Stimulated activated CD4-positive, alpha-beta T cell treated with anti-CD3 and anti-CD28 coated beads, Interleukin-2, amount 100 ng/mL, for 24 hours (primary cell): ENCODE results near the gene C15orf39.
A peak's percentile ranks its signal among the peaks of the same experiment; 100 is the strongest.
"Not testable (repeated sequence)": the region's sequence is repeated elsewhere in the genome, so short reads cannot be mapped to it uniquely, and the experiment has no call there.

Source experiments
- DNase-seq, 2 donors: peaks; one replicate each; pipeline ENCODE4 v3.0.0-alpha.2; 2020

Gene C15orf39

DNA sequence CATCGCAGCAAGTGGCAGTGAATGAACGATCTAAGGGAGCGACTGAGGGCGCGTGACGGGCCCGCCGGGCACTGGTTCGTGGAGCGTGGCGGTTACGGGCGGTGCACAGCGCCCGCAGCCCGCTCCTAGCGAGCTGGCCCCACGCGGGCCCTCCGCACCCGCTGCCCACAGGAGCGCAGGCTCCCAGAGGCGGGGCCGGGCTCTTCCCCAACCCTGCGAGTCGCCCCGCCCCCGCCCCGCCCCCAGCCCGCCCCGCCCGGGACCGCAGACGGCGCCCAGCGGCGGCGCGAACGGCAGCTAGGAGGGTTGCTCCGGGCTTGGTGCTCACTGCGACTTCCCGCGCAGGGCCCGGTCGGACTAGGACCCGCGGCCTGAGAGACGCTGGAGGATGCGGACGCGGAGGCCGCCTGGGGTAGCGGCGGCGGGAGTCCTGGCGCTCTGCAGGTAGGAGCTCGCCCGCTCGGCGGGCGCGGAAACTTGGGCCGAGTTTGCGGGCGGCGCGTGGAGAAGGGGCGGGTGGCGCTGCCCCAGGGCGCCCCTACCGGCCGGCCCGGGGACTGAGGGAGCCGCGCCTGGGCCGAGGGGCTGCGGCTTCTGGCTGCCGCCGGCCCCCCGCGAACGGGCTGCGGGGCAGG is at the start of gene C15orf39:
C15orf39 (plus strand) TSS at position 267 of the 635 bp plus-strand sequence. CDS start 4,167 bp downstream, outside the sequence.
- peak; percentile 76 to 80 for DNase-seq

DNA sequence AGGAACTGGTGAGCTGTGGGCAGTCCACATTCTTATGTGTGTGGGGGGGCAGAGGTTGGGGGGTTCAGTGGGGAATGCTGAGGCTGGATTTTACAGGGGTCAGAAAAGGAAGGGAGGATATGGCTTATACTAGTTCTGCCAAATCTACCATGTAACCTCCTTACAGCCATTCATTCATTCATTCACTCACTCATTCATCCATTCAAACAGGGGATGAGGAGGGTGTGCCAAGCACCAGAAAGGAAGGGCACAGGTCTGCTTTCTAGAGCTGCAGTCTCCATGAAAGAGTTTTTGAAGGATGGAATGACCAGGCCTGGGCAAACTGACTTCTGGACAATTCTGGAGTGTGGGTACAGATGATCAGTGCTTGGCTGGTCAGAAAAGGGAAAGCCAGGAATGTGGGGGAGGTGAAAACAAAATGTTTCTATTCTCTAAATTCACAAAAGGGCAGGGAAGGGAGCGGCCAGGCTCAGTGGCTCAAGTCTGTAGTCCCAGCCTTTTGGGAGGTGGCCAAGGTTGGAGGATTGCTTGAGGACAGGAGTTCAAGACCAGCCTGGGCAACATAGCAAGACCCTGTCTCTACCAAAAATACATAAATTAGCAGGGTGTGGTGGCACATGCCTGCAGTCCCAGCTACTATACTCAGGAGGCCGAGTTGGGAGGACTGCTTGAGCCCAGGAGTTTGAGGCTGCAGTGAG is 49.2 kb upstream of the C15orf39 start:
- no peak for DNase-seq

DNA sequence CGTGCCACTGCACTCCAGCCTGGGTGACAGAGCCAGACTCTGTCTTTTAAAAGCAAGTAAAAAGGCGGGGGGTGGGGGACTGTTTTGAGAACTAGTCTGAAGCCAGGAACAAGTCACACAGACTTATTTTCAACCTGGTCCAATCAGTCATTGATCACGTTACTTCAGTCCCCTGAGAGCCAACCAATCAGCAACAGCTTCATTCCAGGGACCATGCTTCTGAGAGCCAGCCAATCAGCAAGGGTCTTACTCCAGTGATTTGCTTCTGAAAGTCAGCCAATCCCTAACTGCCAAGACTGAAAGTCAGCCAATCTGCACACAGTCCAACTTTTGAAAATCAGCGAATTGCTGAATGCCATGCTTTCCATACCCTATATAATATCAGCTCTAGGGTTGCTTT is 48.6 kb upstream of the C15orf39 start:
- DNase-seq: no peak

DNA sequence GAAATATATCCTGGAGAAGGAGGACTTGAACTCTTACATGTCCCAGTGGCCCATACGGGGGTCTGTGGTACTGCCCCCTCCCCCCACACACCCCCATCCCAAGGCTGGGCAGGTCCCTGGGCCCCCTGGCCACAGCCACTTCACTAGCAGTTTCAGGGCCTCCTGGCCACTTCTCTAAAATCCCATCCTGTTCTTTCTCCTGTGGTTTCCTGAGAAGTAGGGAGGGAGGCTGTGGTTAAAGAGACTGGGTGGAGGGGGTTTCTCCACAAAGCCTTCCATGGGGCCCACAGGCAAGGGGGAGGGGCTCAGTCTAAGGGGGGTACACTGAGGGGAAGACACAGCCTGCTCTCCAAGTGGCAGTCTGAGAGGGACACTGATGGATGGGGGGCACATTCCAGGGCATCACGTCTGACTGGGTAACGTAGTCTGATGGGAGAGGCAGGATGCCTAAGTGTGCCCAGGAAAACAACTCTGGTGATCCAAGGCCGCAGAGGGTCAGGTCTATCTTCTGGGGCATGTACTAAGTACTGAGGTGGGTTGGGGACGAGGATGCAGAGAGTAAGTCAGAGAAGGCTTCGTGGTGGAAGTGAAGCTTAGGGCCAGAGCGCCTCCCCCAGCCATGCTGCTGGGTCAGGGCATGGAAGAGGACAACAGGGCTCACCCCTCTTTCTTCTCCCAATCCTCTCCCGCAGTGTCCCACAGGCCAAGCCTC is 48.0 kb upstream of the C15orf39 start:
- no peak for DNase-seq

DNA sequence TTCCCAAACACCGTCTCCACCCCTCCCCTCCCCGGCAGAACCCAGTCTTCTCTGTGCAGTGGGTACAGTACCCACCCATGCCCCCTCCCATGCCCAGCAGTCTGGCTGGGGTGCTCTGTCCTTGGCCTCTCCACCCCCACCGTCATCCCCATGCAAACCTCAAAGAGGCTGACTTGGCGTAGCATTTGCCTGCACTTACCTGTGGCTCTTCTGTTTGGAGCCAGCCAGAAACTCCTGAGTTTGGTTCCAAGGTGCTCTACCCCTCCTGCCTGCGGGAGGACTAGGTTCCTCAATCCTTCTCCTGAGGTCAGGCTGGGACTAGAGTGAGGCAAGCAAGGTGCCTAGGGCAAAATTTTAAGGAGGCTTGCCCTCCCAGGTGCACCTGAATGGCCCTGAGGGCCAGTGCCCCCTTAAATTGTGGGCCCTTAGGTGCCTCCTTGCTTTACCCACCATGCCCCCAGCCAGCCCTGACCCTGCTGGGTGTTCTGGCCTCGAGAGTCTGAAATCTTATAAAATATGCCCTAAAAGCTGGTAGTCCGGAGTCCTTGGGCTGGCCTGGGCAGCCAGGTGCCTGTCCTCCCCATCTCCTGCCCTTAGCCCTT is 47.1 kb upstream of the C15orf39 start:
- DNase-seq: no peak

DNA sequence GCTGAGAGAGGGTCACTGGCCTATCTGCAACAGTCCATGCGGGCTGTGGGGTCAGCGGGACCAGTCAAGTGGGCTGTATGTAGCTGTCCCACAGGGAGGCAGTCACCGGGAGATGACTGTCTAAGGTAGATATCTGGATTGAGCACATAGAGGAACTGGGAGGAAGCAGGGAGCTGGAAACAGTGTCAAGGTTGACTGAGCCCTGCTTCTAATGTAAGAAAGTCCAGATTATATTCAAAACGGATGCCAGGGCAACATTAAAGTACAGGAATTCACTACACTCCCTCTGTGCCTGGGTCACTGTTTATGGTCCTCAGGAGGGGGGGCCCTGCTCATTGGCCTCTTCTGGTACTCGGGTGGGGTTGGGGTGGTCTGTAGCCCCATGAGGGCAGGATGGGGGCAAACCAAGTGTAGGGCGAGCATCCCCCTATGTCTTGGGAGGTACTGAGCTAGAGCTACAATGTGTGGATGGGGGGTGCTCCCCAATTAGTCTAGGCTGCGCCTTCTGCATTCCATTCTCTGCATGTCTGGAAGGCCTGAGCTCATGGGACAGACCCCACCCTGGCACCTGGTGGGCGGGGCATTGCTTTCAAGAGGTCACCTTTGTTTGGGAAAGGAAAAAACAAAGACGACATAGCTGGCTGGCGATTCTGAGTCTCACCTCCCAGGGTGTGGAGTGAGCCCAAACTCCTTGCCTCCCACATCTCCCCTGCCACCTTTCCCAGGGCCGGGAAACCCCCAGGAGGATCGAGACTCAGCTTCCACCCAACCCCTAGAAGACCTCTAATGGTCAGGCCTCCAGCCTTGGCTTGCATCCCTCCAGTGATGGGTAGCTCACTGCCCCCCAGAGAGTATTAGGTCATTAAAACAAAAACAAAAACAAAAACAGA is 45.1 kb upstream of the C15orf39 start:
- no peak for DNase-seq

DNA sequence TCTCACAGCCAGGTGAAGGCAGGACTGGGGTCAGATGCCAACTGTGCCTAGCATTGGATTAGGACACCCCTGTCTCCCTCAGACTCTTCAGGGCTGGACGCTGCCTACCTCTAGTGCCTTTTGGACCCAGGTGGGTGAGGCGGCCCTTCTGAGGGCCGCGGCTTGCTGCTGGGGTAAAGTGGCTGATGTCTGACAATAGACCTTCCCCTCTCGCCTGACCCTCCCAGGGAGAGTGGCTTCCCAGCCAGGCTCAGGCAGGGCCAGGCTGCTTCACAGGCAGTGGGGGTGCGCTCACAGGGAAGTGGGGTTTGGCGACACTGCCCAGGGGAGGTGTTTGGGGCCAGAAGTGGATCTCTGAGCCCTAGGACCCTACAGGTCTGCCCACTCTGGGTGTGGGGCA is 43.3 kb upstream of the C15orf39 start:
- no peak for DNase-seq

DNA sequence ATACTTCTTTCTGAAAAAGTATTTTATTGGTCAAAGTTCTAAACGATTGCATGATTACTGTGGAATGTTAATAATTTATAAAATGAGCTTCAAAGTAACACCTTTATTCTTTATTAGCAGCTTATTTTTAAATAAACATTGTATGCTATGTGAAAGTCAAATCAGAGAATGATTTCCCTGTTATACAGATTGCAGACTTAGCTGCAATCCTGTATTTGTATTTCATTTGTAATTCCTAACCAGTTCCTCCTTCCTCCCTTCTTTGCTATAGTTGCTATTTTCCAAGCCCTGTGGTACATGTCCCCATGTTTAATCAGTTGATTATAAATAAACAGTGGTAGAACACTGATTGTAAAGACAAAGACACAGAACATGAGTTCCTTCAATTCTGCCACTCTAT is 42.4 kb upstream of the C15orf39 start:
- no peak for DNase-seq

DNA sequence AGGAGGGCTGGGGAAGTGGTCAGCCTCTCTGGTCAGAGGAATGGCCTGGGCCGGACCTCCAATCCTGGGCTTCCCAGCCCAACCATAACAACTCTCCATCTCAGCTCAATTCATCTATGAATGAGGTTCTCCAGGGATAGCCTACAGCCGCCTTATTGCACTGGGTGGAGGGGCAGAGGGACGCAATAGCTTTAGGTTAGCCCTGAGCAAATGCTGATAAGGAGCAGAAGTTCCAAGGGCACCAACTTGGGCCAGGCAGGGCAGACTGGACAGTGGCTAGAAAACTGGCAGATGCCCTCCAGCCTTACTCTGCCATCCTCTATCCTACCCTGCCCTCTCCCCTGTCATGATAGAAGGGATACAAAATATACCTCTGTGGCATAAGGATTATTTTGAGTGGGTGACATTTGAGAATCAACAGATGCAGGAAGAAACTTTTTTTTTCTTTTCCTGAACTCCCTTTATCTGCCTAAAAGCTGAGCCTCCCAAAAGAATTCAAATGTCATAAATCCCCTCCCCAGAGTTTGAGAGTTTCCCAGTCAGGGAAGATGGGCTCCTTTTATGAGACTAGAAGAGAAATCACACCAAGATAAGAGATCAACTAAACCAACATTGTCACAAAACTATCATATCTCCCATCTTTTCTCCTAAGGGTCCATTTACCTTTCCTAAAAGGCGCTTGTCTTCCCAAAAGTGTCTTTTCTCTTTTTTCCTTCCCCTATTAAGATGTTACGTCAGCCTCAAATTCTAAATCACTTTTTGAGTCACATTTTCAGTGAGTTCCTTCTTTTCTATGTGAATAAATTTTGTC is 40.4 kb upstream of the C15orf39 start:
- no peak for DNase-seq

DNA sequence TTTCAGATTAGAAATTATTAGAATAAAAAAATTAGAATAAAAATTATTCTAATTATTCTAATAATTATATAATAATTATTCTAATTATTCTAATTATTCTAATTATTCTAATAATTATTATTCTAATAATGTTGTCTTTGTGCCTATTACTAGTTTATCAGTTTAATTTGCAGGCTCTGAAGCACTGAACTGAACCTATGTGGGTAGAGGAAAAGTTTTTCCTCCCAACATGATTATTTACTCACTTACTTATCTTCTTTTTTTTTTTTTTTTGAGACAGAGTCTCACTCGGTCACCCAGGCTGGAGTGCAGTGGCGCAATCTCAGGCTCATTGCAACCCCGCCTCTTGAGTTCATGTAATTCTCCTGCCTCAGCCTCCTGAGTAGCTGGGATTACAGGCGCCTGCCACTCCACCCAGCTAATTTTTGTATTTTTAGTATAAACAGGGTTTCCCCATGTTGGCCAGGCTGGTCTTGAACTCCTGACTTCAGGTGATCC is 39.7 kb upstream of the C15orf39 start:
- DNase-seq: no peak

DNA sequence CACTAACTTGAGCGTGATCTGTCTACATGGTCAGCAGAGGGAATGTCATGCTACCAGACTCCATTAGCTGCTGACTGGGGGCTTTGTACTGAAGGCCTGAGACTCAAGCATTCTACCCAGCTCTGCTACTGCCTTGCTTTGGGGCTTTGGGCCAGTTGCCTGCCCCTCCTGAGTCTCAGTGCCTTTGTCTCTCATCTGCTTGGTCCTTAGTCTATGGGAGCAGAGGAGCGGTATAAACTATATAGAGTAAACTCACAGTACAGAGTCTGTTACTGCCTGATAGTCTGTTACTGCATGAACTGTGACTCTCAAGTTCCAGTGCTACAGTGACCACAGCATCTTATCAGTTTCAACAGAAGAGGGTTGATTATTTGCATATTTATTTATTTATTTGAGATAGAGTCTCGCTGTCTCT is 38.5 kb upstream of the C15orf39 start:
- no peak for DNase-seq

DNA sequence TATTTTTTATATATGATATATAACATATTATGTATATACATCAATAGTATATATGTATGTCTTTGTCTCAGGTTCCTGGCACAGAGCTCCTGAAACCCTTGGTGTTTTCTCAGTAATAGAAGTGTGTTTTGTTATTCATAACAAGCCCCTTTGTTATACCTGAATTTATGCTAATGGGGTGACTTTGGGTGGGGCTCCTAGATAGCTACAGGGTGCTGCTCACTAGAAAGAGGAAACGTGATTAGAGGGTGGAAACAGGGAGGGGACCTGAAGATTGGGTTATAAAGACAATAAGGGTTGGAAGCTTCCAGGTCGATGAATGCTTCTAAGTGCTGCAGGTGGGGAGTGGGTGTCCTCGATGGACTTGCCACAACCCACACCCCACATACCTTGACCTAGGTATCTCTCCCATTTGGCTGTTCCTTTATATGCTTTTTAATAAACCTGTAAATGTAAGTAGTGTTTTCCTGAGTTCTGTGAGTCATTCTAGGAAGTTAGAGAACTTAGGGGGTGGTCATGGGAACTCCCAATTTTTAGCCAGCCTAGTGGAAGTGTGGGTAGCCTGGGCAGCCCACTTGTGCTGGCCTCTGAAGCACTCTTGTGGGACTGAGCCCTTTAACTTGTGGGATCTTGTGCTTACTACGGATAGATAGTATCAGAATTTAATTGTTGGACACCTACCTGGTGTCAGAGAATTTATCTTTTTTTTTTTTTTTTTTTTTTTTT is 36.9 kb upstream of the C15orf39 start:
- no peak for DNase-seq

DNA sequence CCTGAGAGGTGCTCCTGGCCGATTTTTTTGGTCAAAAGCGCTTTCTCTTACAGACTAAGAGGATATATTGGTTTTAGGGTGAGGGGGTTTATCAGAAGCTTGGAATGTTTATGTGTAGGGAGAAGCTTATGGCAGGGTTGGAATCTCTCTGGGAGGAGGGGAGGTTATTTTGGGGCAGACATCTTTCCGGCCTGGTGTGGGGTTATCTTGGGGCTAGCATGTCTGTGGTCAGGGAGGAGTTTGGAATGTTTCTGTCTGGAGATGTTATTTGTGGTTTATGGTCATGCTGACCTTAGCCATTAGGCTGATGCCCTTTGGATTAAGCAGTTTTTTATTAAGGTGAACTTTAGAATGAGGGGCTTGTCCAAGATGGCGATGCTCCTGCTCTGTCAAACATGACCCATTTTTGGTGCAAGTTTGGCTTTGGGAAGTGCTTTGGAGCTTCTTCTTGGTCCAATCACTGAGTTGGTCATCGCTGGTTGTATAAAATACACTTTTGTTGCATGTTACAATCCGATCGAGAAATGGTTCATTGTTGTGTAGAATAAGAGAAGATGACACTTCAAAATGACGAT is 35.1 kb upstream of the C15orf39 start:
- DNase-seq: not testable (repeated sequence)

DNA sequence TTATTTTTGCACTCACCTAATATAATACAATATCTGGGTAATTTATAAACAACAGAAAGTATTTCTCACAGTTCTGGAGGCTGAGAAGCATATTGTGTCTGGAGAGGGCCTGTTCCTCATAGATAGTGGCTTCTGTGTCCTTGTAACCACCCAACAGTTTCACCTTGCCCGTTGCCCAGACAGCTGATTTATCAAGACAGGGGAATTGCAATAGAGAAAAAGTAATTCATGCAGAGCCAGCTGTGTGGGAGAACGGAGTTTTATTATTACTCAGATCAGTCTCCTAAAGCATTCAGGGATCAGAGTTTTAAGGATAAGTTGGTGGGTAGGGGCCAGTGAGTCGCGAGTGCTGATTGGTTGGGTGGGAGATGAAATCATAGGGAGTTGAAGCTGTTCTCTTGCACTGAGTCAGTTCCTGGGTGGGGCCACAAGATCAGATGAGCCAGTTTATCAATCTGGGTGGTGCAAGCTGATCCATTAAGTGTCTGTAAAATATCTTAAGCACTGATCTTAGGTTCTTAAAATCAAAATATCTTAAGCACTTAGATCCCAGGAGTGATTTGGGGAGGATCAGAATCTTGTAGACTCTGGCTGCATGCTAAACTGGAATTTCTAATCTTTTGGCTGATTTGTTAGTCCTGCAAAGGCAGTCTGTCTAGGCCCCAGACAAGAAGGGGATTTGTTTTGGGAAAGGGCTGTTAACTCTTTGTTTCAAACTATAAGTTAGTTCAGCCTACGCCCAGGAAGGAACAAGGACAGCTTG is 33.9 kb upstream of the C15orf39 start:
- peak; percentile 26 to 33 for DNase-seq

DNA sequence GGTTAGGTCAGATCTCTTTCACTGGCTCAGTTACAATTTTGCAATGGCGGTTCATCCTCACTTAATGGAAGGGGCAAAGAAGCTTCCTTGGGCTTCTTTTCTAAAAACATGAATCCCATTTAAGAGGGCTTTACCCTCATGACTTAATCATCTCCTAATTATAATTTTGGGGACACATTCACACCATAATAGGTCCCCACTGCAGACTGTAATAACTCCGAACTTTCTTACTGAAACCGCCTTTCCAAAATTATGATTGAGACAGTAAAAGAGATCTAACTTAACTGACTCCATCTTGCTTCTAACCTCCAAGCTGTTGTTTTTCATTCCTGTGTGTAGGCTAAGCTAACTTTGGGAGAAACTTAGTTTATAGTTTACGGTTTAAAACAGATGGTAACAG is 33.3 kb upstream of the C15orf39 start:
- DNase-seq: no peak

DNA sequence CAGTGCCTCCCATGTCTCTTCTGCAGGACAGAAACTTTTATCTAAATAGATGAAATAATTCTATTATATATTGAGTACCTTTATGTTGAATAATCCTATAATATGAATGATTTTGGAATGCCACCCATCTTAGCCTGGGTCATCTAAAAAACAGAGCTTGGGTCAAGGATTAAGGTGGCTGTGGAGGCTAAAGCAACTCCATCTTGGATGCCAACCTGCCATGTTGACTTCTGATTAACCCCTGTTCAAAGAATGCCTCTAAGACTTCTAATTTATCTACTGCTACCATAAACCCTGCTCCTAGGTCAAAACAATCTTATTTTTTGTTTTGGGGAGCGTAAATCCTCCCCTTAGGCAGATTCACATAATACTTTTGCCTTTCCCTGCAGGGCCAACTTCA is 31.5 kb upstream of the C15orf39 start:
- no peak for DNase-seq

DNA sequence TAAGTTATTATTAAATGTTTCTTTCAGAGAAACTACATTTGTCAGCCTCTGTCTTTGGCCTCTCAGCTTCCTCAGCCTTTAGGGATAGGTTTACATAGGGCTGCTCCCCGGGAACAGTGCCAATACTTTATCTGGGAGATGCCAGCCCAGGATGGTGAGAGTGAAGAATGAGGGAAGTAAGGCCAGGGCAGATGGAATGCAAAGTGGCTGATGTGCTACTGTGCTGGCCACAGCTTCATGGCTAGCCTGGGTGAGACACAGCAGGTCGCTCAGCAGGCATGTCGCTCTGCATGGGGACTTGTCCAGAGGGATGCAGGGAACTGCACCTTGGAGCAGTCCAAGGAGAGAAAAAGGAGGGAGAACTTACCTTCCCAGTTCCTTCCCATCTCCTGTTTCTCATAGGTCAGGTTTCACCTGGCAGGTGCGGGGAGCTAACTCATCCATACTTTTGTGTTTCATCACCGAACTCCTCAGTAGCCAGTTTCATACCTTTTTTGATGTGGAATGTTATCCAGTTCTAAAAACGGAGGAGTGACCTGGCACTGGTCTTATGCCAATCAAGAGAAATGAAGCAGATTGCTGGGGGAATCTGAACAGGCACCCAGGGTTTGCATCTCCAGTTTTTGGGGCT is 30.9 kb upstream of the C15orf39 start:
- no peak for DNase-seq

DNA sequence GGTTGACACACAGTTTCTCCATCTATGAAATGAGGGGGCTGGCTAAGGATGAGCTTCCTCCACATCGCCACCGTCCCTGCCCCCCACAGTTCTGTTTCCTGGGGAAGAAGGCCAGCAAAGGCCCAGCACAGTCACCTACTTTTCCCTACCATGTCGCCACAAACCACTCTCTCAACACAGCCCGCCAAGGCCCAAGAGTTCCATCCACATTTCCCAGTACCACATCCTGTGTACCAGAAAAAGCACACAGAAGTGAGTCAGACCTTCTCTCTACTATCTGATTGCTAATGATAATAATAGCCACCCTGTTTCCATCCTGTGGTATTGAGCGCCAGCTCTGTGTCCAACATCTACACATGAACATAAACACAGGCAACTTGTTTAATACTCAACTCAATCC is 30.3 kb upstream of the C15orf39 start:
- DNase-seq: peak in 1 of 2 donors; percentile 49

DNA sequence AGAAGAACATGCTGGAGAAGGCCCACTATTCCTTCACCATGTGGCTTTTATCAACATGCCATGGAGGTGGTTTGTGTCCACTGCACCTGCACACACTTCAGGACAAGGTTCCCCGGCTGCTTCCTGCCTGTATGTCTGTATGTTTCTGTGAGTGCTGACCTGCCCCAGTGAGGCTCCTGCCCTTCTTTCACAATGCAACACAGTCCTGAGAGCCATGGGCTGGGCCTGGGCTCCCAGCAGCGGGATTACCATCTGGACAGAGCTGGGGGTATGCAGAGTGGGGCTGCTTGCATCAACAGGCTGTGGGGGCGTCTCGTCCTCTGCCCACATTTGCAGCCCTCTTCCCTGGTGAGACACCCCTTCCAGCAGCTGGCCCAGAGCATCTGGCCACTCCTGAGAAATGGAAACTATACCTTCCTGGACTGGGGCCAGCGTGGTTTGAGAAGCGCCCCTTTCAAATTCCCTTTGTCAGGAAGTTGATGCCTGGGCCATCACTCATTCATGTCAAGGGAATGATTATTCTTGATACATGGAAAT is 29.3 kb upstream of the C15orf39 start:
- no peak for DNase-seq
